Activated T-helper 2 cell treated with anti-CD3 and anti-CD28 coated beads, Interferon-gamma antibody, Interleukin-2, Interleukin-4, amounts not matched to agents 10 μg/mL and 5 μg/mL and 100 μg/mL, durations not matched to agents 14 hours and 24 hours and 36 hours (primary cell): ENCODE data around the gene GSK3A. TPM values are rescaled to one million over a fixed set of nuclear protein-coding genes. Genes with fewer than 3 reads are reported as not detected.

Experiments
- DNase-seq: peaks from one replicate; pipeline ENCODE4 v3.0.0; 2021; ENCODE audit warnings: low spot score
- H3K27ac Mint-ChIP-seq: one replicate; pipeline ENCODE4 v1.8.0; 2021; ENCODE audit warnings: mixed read lengths
- H3K27me3 Mint-ChIP-seq: one replicate; pipeline ENCODE4 v1.8.0; 2021; ENCODE audit warnings: low read depth, mixed read lengths
- H3K36me3 Mint-ChIP-seq: one replicate; pipeline ENCODE4 v1.8.0; 2021; ENCODE audit warnings: low read depth, mixed read lengths
- H3K4me1 Mint-ChIP-seq: one replicate; pipeline ENCODE4 v1.8.0; 2021; ENCODE audit warnings: low read depth, mixed read lengths
- H3K4me3 Mint-ChIP-seq: one replicate; pipeline ENCODE4 v1.8.0; 2021; ENCODE audit warnings: low read depth, mild to moderate bottlenecking, moderate library complexity, mixed read lengths
- H3K9me3 Mint-ChIP-seq: one replicate; pipeline ENCODE4 v1.8.0; 2021; ENCODE audit warnings: mixed read lengths
- intact Hi-C: fragments of 100-400 bp; cut with micrococcal nuclease; formaldehyde crosslinking; loops from one replicate; pipeline ENCODE4 v1.15.1; 2023
- total RNA-seq: library from RNA; stranded (reverse); gene quantifications from 2 replicates; pipeline ENCODE4 v1.2.3, GENCODE V29; 2022

Gene GSK3A
- total RNA-seq, 1 donor from 2014 or later: 52.4 TPM

- H3K27ac Mint-ChIP-seq: no peak overlapping the region
- peaks cover 26% of the 10 kb centered on the region for H3K4me1 Mint-ChIP-seq
Observed at GRCh38 chr19:42248270-42249148, 6.1 kb upstream of the GSK3A start.

DNA sequence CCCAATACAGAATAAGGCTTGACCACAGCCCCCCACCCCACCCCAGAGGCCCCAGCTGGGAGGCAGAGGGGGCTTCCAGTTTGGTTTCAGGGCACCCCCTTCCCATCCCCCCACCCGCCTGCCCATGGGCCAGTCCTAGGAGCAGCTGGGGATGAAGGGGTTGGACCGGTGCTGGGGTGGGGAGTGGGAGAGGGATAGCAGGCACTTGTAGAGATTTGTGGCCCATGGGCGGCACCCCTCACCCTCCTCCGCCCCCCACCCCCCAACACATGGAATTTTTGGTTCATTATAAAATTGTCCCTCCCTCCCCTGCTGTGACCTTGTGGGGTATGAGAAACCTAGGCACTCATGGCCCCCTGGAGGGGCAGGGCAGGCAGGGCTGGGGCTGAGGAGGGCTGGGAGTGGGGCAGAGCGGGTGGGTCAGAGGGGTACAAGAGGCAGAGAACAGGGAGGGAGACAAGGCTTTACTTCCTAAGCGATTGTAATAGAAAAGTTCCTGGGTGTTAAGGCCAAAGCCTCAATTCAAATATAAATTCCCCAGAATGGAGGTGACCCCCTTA, 5.3 kb upstream of the GSK3A start:
- Mint-ChIP-seq H3K9me3 (no peaks in the 10 kb centered on the region), H3K27me3 (no peaks in the 10 kb centered on the region), H3K36me3 (peaks cover 10% of the 10 kb centered on the region), H3K27ac (no peak overlapping the region), H3K4me3 (no peak overlapping the region), H3K4me1 (peaks cover 26% of the 10 kb centered on the region)
- intact Hi-C loops: no loop called here
- no peak for DNase-seq

More at GRCh38 chr19:42248270-42249148, 6.1 kb upstream of the GSK3A start:
- Mint-ChIP-seq H3K9me3 (no peaks in the 10 kb centered on the region), H3K4me3 (no peak overlapping the region), H3K27me3 (no peaks in the 10 kb centered on the region), H3K36me3 (peaks cover 15% of the 10 kb centered on the region)
- DNase-seq: no peak
- intact Hi-C loops: no loop called here

- Mint-ChIP-seq H3K27ac (peak overlapping the region; percentile 19), H3K27me3 (no peaks in the 10 kb centered on the region), H3K36me3 (peaks cover 7% of the 10 kb centered on the region), H3K9me3 (no peaks in the 10 kb centered on the region), H3K4me3 (no peak overlapping the region), H3K4me1 (peaks cover 20% of the 10 kb centered on the region)
- DNase-seq: no peak
- intact Hi-C loops: no loop called here
Observed at GRCh38 chr19:42246922-42247639, 4.7 kb upstream of the GSK3A start.

GRCh38 chr19:42246143-42246921, 3.9 kb upstream of the GSK3A start:
- Mint-ChIP-seq H3K27ac (peak overlapping the region; percentile 19), H3K36me3 (peaks cover 3% of the 10 kb centered on the region), H3K4me3 (no peak overlapping the region), H3K4me1 (peaks cover 18% of the 10 kb centered on the region), H3K27me3 (no peaks in the 10 kb centered on the region), H3K9me3 (no peaks in the 10 kb centered on the region)
- intact Hi-C loops: no loop called here
- DNase-seq: no peak

DNA sequence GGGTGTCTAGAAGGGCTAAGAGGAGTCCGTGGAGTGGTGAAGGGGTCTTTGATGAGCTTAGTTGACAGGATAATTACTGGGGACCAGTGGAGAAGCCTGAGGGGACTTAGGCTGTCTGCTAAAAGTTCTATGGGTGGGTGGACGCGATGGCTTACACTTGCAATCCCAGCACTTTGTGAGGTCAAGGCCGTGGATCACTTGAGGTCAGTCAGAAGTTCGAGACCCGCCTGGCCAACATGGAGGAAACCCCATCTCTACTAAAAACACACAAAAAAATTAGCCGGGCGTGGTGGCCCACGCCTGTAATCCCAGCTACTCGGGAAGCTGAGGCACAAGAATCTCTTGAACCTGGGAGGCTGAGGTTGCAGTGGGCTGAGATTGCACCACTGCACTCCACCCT, 2.8 kb upstream of the GSK3A start:
- peaks cover 27% of the 10 kb centered on the region for H3K4me1 Mint-ChIP-seq
- H3K9me3 Mint-ChIP-seq: no peaks in the 10 kb centered on the region
- no peak for DNase-seq
- H3K36me3 Mint-ChIP-seq: peaks cover 8% of the 10 kb centered on the region
- intact Hi-C loops: loop anchor here (2.0 kb wide), 1 partner anchor 136 kb away; no protein-coding TSS in a partner anchor
- H3K27ac Mint-ChIP-seq: peak overlapping the region; percentile 89
- no peaks in the 10 kb centered on the region for H3K27me3 Mint-ChIP-seq
- peak overlapping the region; percentile 88 for H3K4me3 Mint-ChIP-seq

DNA sequence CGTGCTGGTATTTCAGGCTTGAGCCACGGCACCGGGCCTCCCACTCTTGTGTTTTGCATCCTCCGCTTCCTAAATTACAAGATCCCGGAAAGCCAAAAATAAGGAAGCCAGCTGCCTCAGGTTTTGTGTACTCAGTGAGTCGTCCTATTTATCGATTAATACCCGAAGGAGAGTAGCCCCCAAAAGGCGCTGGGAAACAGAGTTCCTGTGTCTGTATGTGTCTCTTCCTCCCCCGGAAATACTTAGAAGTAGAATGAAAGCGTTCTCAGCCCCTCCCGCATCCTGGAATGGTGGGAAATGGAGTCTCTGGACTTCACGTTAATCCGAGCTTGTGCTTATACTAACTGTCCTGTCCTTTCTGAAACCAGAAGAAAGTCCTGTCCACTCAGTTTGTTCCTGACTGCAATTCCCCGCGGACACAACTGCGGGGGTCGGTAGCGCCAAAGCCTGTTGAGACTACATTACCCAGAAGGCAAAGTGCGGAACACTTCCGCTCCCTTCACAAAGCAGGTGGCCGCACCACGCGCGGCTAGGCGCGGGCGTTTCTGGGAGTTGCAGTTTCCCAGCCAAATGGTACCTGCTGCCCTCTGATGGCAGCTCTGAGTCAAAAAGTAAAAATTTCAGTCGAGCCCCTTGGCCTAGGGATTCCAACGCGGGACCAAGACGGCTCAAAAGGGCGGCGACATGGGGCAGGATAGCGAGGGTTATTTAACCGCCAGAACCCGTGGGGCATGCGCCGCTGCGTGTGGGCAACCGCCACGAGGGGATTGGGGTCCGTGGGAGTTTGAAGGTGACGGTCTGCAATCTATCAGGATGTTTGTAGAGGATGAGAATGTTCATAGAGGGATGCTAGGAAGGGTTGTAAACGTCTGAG, 2.2 kb upstream of the GSK3A start:
- intact Hi-C loops: loop anchor here (1.0 to 5.0 kb wide), 5 partner anchors 24 to 178 kb away; partner anchors contain the start of gene MEGF8
- Mint-ChIP-seq H3K9me3 (no peaks in the 10 kb centered on the region), H3K27ac (peak overlapping the region; percentile 89), H3K27me3 (no peaks in the 10 kb centered on the region), H3K4me1 (peaks cover 32% of the 10 kb centered on the region), H3K36me3 (peaks cover 15% of the 10 kb centered on the region), H3K4me3 (peak overlapping the region; percentile 88)
- DNase-seq: peak; percentile 92

- H3K36me3 Mint-ChIP-seq: peaks cover 23% of the 10 kb centered on the region
- H3K4me1 Mint-ChIP-seq: peaks cover 34% of the 10 kb centered on the region
- intact Hi-C loops: loop anchor here (1.0 to 5.0 kb wide), 3 partner anchors 22 to 180 kb away; partner anchors contain the start of genes POU2F2 and ZNF526
- H3K27ac Mint-ChIP-seq: peak overlapping the region; percentile 83
- H3K27me3 Mint-ChIP-seq: no peaks in the 10 kb centered on the region
- peak overlapping the region; percentile 88 for H3K4me3 Mint-ChIP-seq
- DNase-seq: no peak
- no peaks in the 10 kb centered on the region for H3K9me3 Mint-ChIP-seq
Observed at GRCh38 chr19:42242069-42242511, 312 bp downstream of the GSK3A start.

DNA sequence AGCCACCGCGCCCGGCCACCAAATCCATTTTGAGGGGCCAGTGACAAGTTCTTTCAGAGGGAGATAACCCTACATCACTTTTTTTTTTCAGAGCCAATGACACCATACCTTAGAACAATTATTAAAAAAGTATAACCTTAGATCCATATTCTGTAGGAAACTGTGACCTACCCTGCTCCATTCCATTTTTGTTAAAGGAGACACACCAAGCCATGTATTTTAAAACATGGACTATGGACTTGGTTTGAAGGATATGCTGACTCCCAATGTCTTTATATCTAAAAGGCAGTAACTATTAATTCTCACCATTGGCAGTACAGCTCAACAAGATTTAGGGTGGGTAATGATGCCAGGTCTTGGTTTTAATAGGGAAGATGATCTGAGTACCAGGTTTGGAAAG, 1.1 kb downstream of the GSK3A start:
- Mint-ChIP-seq H3K36me3 (peaks cover 28% of the 10 kb centered on the region), H3K27ac (peak overlapping the region; percentile 26), H3K4me3 (peak overlapping the region; percentile 88), H3K4me1 (peaks cover 32% of the 10 kb centered on the region), H3K9me3 (no peaks in the 10 kb centered on the region), H3K27me3 (no peaks in the 10 kb centered on the region)
- DNase-seq: no peak
- intact Hi-C loops: loop anchor here (5.0 kb wide), 1 partner anchor 181 kb away; no protein-coding TSS in a partner anchor

- DNase-seq: no peak
- H3K36me3 Mint-ChIP-seq: peaks cover 44% of the 10 kb centered on the region
- no peak overlapping the region for H3K4me3 Mint-ChIP-seq
- intact Hi-C loops: loop anchor here (5.0 kb wide), 1 partner anchor 183 kb away; no protein-coding TSS in a partner anchor
- H3K27me3 Mint-ChIP-seq: no peaks in the 10 kb centered on the region
- no peaks in the 10 kb centered on the region for H3K9me3 Mint-ChIP-seq
- no peak overlapping the region for H3K27ac Mint-ChIP-seq
- H3K4me1 Mint-ChIP-seq: peaks cover 23% of the 10 kb centered on the region
Observed at GRCh38 chr19:42239544-42240220, 2.7 kb downstream of the GSK3A start.

DNA sequence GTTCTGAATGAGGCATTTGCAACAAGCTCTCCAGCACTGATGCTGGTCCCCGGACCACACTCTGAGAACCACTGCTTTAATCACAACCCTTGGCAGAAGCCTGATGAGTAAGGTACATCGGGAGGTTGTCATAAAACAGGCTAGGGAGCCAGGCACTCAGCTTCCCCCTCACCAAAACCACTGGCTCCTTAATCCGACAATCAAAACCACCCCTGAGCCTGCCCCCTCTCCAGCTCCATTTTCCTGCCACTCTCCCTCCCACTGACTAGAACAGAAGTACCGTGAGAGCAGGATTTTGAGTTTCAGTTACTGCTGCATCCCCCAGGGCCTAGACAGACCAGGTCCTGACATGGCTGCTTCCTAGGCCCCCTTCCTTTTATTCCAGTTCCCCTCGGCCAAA, 7.2 kb downstream of the GSK3A start:
- DNase-seq: no peak
- H3K9me3 Mint-ChIP-seq: no peaks in the 10 kb centered on the region
- H3K27ac Mint-ChIP-seq: no peak overlapping the region

DNA sequence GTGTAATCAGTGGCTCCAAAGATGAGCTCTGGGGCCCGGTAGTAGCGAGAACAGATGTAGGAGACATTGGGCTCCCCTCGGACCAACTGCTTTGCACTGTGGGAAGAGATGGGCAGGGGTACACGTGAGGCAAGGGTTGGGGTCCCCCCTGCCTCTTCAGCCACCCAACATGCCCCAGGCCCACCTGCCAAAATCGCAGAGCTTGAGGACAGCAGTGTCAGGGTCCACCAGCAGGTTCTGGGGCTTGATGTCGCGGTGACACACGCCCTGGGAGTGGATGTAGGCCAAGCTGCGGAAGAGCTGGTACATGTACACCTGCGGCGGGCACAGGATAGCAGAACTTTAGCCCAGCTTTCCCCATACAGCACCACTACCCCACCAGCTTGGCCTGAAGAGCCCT, 8.0 kb downstream of the GSK3A start:
- intact Hi-C loops: no loop called here
- Mint-ChIP-seq H3K27ac (no peak overlapping the region), H3K4me3 (no peak overlapping the region), H3K27me3 (no peaks in the 10 kb centered on the region), H3K36me3 (peaks cover 79% of the 10 kb centered on the region), H3K4me1 (peaks cover 6% of the 10 kb centered on the region), H3K9me3 (no peaks in the 10 kb centered on the region)
- DNase-seq: no peak

More for the DNA sequence above, 7.2 kb downstream of the GSK3A start:
- H3K4me3 Mint-ChIP-seq: no peak overlapping the region
- peaks cover 6% of the 10 kb centered on the region for H3K4me1 Mint-ChIP-seq
- peaks cover 79% of the 10 kb centered on the region for H3K36me3 Mint-ChIP-seq
- intact Hi-C loops: no loop called here
- no peaks in the 10 kb centered on the region for H3K27me3 Mint-ChIP-seq
